Measurements from ENCODE around the gene CHST11.
A peak's percentile ranks its signal among the peaks of the same experiment; 100 is the strongest.
"Not testable (repeated sequence)": the region's sequence is repeated elsewhere in the genome, so short reads cannot be mapped to it uniquely, and the experiment has no call there.

CHST11 gene

GRCh38 chr12:104567832-104568486 is 111.2 kb downstream of the CHST11 start:
- DNase-seq = no peak

GRCh38 chr12:104568487-104568868 is 111.7 kb downstream of the CHST11 start:
- DNase-seq = no peak

- DNase-seq = no peak
Observed at GRCh38 chr12:104568935-104569334, 112.2 kb downstream of the CHST11 start.

GRCh38 chr12:104569346-104570173 is 112.8 kb downstream of the CHST11 start:
- peak; percentile 26 for DNase-seq

GRCh38 chr12:104570174-104570907 is 113.6 kb downstream of the CHST11 start:
- no peak for DNase-seq

GRCh38 chr12:104571328-104571727 is 114.6 kb downstream of the CHST11 start:
- DNase-seq = no peak

- DNase-seq = not testable (repeated sequence)
Observed at GRCh38 chr12:104574353-104574752, 117.6 kb downstream of the CHST11 start.

GRCh38 chr12:104574758-104575157 is 118.0 kb downstream of the CHST11 start:
- DNase-seq = peak; percentile 13

GRCh38 chr12:104575442-104576186 is 118.9 kb downstream of the CHST11 start:
- DNase-seq = no peak

- DNase-seq = no peak
Observed at GRCh38 chr12:104576187-104576778, 119.5 kb downstream of the CHST11 start.

GRCh38 chr12:104576980-104577580 is 120.3 kb downstream of the CHST11 start:
- no peak for DNase-seq

- DNase-seq = no peak
Observed at GRCh38 chr12:104577581-104577981, 120.8 kb downstream of the CHST11 start.

- DNase-seq = peak; percentile 41
Observed at GRCh38 chr12:104578453-104578852, 121.7 kb downstream of the CHST11 start.

GRCh38 chr12:104579718-104580495 is 123.2 kb downstream of the CHST11 start:
- no peak for DNase-seq

GRCh38 chr12:104581005-104581570 is 124.3 kb downstream of the CHST11 start:
- no peak for DNase-seq

GRCh38 chr12:104582739-104583138 is 126.0 kb downstream of the CHST11 start:
- DNase-seq = no peak

- no peak for DNase-seq
Observed at GRCh38 chr12:104583301-104583700, 126.6 kb downstream of the CHST11 start.

GRCh38 chr12:104585448-104586055 is 128.8 kb downstream of the CHST11 start:
- DNase-seq = no peak

GRCh38 chr12:104586351-104586919 is 129.7 kb downstream of the CHST11 start:
- DNase-seq = no peak

All from stimulated activated CD4-positive, alpha-beta T cell treated with anti-CD3 and anti-CD28 coated beads, Interleukin-4, amount 100 ng/mL, for 24 hours (primary cell).